B cell (primary cell): ENCODE measurements around the gene MFRP. TPM values are rescaled to one million over a fixed set of nuclear protein-coding genes. Genes with fewer than 3 reads are reported as not detected.

ENCODE experiments used
- ATAC-seq: fragments of 200-7000 bp; cut with Tn5 transposase; one replicate; pipeline ENCODE4 v1.10.0; 2021; ENCODE audit warnings: low read depth, mild to moderate bottlenecking, moderate number of reproducible peaks, moderate library complexity
- CTCF ChIA-PET: fragments of 350-600 bp; sonication (Branson Sonifier 250); formaldehyde crosslinking; loops from one replicate; lab custom pipeline; 2021; ENCODE audit warnings: antibody characterized with exemption, inconsistent platforms; lab: Charles Lee
- POLR2A ChIA-PET: fragments of 350-600 bp; sonication (Branson Sonifier 250); formaldehyde crosslinking; loops from one replicate; lab custom pipeline; 2021; ENCODE audit warnings: antibody characterized with exemption; lab: Charles Lee
- DNase-seq: peaks from one replicate; pipeline ENCODE4 v3.0.0; 2013
- H2AFZ ChIP-seq: 2 replicates; pipeline ENCODE4 v1.6.1; 2012; ENCODE audit warnings: mild to moderate bottlenecking, low read depth, low read length; ENCODE audit not compliant: insufficient read depth, poor library complexity, severe bottlenecking
- H3K27ac ChIP-seq, 2 donors: 1 replicate in 1 of 2; 2 replicates in 1 of 2; pipeline ENCODE4 v1.5.1; 2012 to 2013; ENCODE audit warnings: low read length in 2 of 2, mild to moderate bottlenecking in 2 of 2, moderate library complexity in 1 of 2
- H3K27me3 ChIP-seq, 4 experiments: fragments of 200-600 bp in 1 of 4; sonication (generic) in 1 of 4; replicated peaks in 1 of 4; 1 replicate in 2 of 4; 2 replicates in 2 of 4; pipeline versions ENCODE4 v1.6.1 to v1.7.0; 2013 to 2016; ENCODE audit warnings: low read length in 3 of 4, mild to moderate bottlenecking in 2 of 4, mixed read lengths in 1 of 4, moderate library complexity in 1 of 4; ENCODE audit not compliant: insufficient read depth in 4 of 4, control insufficient read depth in 3 of 4; ENCODE audit errors: control extremely low read depth in 1 of 4
- H3K36me3 ChIP-seq, 2 experiments: replicated peaks in 1 of 2; 1 replicate in 1 of 2; 2 replicates in 1 of 2; pipeline versions ENCODE4 v1.6.1 to v1.7.1; 2013; ENCODE audit warnings: low read length in 1 of 2; ENCODE audit not compliant: insufficient read depth in 2 of 2, control insufficient read depth in 1 of 2; ENCODE audit errors: control extremely low read depth in 1 of 2, extremely low read depth in 1 of 2
- H3K4me1 ChIP-seq, 2 donors: fragments of 200-600 bp in 1 of 2; sonication (generic) in 1 of 2; 1 replicate in 1 of 2; 2 replicates in 1 of 2; pipeline versions ENCODE4 v1.5.1 to v1.6.1; 2013 to 2017; ENCODE audit warnings: low read length in 2 of 2; ENCODE audit not compliant: control insufficient read depth in 2 of 2, insufficient read depth in 2 of 2
- H3K4me2 ChIP-seq: replicated peaks from 2 replicates; pipeline ENCODE3; 2012; ENCODE audit warnings: mild to moderate bottlenecking, low read depth, low read length; ENCODE audit not compliant: poor library complexity, severe bottlenecking
- H3K4me3 ChIP-seq, 5 experiments: fragments of 200-600 bp in 1 of 5; sonication (generic) in 1 of 5; 1 replicate in 3 of 5; 2 replicates in 2 of 5; pipeline versions ENCODE4 v1.5.1 to v1.7.0; 2011 to 2016; ENCODE audit warnings: low read length in 4 of 5, mild to moderate bottlenecking in 4 of 5, low read depth in 2 of 5, control low read depth in 1 of 5, moderate library complexity in 1 of 5; ENCODE audit not compliant: insufficient read depth in 1 of 5; ENCODE audit errors: control extremely low read depth in 1 of 5, extremely low read depth in 1 of 5
- H3K79me2 ChIP-seq: fragments of 200-600 bp; sonication (generic); one replicate; pipeline ENCODE4 v1.6.0; 2016; ENCODE audit warnings: low read length; ENCODE audit not compliant: control insufficient read depth, insufficient read depth
- H3K9ac ChIP-seq: fragments of 200-600 bp; sonication (generic); 2 replicates; pipeline ENCODE4 v1.6.1; 2017; ENCODE audit warnings: mild to moderate bottlenecking, low read length, moderate library complexity
- H3K9me3 ChIP-seq, 3 donors: one replicate each; pipeline versions ENCODE4 v1.6.1 to v1.7.1; 2013; ENCODE audit warnings: low read length in 2 of 3; ENCODE audit not compliant: control insufficient read depth in 2 of 3, insufficient read depth in 1 of 3; ENCODE audit errors: control extremely low read depth in 1 of 3
- H4K20me1 ChIP-seq: 2 replicates; pipeline ENCODE4 v1.6.0; 2012; ENCODE audit warnings: mild to moderate bottlenecking, low read length; ENCODE audit not compliant: insufficient read depth, control insufficient read depth, poor library complexity, severe bottlenecking
- H3K27ac Mint-ChIP-seq: one replicate; pipeline ENCODE4 v1.8.0; 2021; ENCODE audit warnings: mixed read lengths
- H3K27me3 Mint-ChIP-seq: one replicate; pipeline ENCODE4 v1.8.0; 2021; ENCODE audit warnings: mixed read lengths
- H3K4me1 Mint-ChIP-seq: one replicate; pipeline ENCODE4 v1.8.0; 2021; ENCODE audit warnings: mixed read lengths
- H3K4me3 Mint-ChIP-seq: one replicate; pipeline ENCODE4 v1.8.0; 2021; ENCODE audit warnings: mixed read lengths
- H3K9me3 Mint-ChIP-seq: one replicate; pipeline ENCODE4 v1.8.0; 2022; ENCODE audit warnings: mixed read lengths; ENCODE audit not compliant: insufficient read depth
- EZH2 ChIP-seq: IDR thresholded peaks from 2 replicates; pipeline ENCODE4 v1.6.1; 2012; ENCODE audit warnings: borderline replicate concordance, low read depth, mild to moderate bottlenecking, moderate library complexity, low read length; ENCODE audit not compliant: insufficient read depth, poor library complexity, severe bottlenecking
- WGBS: methylation state at CpG from one replicate; pipeline ENCODE4 v1.1.5; 2013; ENCODE audit warnings: missing lambda C conversion rate; ENCODE audit not compliant: insufficient coverage; 5-methylcytosine and 5-hydroxymethylcytosine counted together
- intact Hi-C: fragments of 100-400 bp; cut with micrococcal nuclease; formaldehyde crosslinking; loops from one replicate; pipeline ENCODE4 v1.10.0; 2022
- polyA plus RNA-seq: library from polyadenylated mRNA; depleted of rRNA; stranded (reverse); fragments of >200 nt; gene quantifications from 2 replicates; pipeline ENCODE4 v1.2.3, GENCODE V29; 2012
- total RNA-seq, 2 donors: library from RNA; stranded (reverse); fragments of 120-200 nt in 1 of 2; gene quantifications; 1 replicate in 1 of 2; 2 replicates in 1 of 2; pipeline versions ENCODE4 v1.2.3 to v1.2.4, GENCODE V29; 2013 to 2022
- TF ChIP-seq, protein P1 (sequence below): fragments of 200-600 bp; IDR thresholded peaks from one replicate; pipeline ENCODE4 v1.8.0; 2022; ENCODE audit warnings: antibody characterized with exemption, mild to moderate bottlenecking

Gene MFRP
- total and polyA plus RNA-seq, 2 donors (not counting 1 experiment from before 2014, with no cell fraction given), result not detected

DNA sequence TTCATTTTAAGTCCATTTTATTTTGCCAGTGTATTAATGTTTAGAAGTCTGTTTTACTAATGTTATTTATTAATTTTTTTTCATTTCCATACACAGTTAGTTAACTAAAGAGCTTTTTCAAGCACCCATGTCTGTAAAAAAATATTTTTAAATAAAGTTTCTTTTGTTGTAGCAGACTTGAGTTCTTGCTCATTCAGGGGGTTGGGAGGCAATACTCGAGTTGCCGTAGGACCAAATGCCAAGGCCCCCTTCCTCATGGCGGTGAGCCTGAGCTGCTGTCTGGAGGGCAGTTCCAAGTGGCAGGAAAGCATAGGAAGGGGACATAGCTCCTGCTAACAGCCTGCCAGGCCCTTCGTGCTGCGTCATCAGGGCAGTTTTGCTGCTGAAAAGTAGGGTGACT lies 38.5 kb downstream of the MFRP start:
- peaks cover 14 to 26% of the 10 kb centered on the region in 2 experiments for H3K36me3 ChIP-seq
- Mint-ChIP-seq H3K27ac (no peak overlapping the region), H3K27me3 (no peaks in the 10 kb centered on the region), H3K4me3 (no peak overlapping the region), H3K4me1 (no peaks in the 10 kb centered on the region), H3K9me3 (no peaks in the 10 kb centered on the region)
- no peak overlapping the region for H3K4me2 ChIP-seq
- H4K20me1 ChIP-seq, result no peaks in the 10 kb centered on the region
- H3K4me1 ChIP-seq, result no peaks in the 10 kb centered on the region
- no peaks in the 10 kb centered on the region for H3K79me2 ChIP-seq
- H2AFZ ChIP-seq, result no peak overlapping the region
- WGBS, result 98% methylated on average over 4 of the region's 5 CpGs
- DNase-seq (no peak), ATAC-seq (no peak)
- H3K27ac ChIP-seq, result no peak overlapping the region
- no peak overlapping the region for H3K4me3 ChIP-seq
- no peak for TF ChIP-seq EZH2
- TF ChIP-seq, protein P1, sequence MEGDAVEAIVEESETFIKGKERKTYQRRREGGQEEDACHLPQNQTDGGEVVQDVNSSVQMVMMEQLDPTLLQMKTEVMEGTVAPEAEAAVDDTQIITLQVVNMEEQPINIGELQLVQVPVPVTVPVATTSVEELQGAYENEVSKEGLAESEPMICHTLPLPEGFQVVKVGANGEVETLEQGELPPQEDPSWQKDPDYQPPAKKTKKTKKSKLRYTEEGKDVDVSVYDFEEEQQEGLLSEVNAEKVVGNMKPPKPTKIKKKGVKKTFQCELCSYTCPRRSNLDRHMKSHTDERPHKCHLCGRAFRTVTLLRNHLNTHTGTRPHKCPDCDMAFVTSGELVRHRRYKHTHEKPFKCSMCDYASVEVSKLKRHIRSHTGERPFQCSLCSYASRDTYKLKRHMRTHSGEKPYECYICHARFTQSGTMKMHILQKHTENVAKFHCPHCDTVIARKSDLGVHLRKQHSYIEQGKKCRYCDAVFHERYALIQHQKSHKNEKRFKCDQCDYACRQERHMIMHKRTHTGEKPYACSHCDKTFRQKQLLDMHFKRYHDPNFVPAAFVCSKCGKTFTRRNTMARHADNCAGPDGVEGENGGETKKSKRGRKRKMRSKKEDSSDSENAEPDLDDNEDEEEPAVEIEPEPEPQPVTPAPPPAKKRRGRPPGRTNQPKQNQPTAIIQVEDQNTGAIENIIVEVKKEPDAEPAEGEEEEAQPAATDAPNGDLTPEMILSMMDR, result no peak
- peaks cover 0 to 1% (median 0%) of the 10 kb centered on the region in 4 experiments for H3K27me3 ChIP-seq
- no peaks in the 10 kb centered on the region for H3K9me3 ChIP-seq
- intact Hi-C loops, result no loop called here
- ChIA-PET CTCF (interaction anchor here (0.7 to 2.6 kb wide), 5 partner anchors 13 to 143 kb away, joined by 3 to 15 read pairs (median 4); partner anchors contain the start of gene CBL), POLR2A (interaction anchor here (0.6 kb wide), 1 partner anchor 141 kb away, joined by 4 read pairs; no protein-coding TSS in a partner anchor)
- H3K9ac ChIP-seq, result no peak overlapping the region

DNA sequence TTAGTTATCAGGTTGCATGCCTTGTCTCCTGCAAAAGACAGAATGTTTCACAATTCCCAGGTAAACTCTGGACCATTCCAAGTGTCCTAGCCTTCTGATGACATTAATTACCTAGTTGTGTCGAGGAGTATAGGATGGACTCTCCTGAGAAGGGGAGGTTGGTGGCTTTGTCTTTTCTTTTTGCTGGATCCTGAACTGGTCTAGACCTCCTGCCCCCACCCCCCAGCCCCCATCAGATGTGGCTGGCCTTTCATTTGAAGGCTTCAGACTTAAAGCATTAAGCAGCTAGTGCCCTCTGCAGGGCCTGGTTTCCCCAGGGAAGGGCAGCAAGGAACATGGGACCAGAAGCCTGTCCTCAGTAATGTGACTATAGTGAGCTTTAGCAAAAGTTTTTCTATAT lies 39.3 kb downstream of the MFRP start:
- H3K4me3 ChIP-seq, result no peak overlapping the region
- no peaks in the 10 kb centered on the region for H3K79me2 ChIP-seq
- intact Hi-C loops, result no loop called here
- DNase-seq (no peak), ATAC-seq (no peak)
- H3K4me3 Mint-ChIP-seq, result no peak overlapping the region
- H3K27ac Mint-ChIP-seq, result no peak overlapping the region
- WGBS, result no CpG with 5 or more reads among the region's 1 CpG
- TF ChIP-seq, protein P1, result no peak
- TF ChIP-seq EZH2, result no peak
- H3K9me3 Mint-ChIP-seq, result no peaks in the 10 kb centered on the region
- ChIA-PET POLR2A (interaction anchor here (0.6 kb wide), 1 partner anchor 141 kb away, joined by 4 read pairs; no protein-coding TSS in a partner anchor), CTCF (interaction anchor here (0.8 to 2.6 kb wide), 2 partner anchors 16 to 138 kb away, joined by 3 to 15 read pairs; no protein-coding TSS in a partner anchor)
- no peak overlapping the region for H3K9ac ChIP-seq
- H3K27me3 Mint-ChIP-seq, result no peaks in the 10 kb centered on the region
- H3K36me3 ChIP-seq, result peaks cover 17 to 33% of the 10 kb centered on the region in 2 experiments
- no peaks in the 10 kb centered on the region for H3K9me3 ChIP-seq
- no peak overlapping the region for H2AFZ ChIP-seq
- no peaks in the 10 kb centered on the region for H3K4me1 Mint-ChIP-seq
- H3K4me1 ChIP-seq, result no peaks in the 10 kb centered on the region
- H3K27ac ChIP-seq, result no peak overlapping the region
- no peak overlapping the region for H3K4me2 ChIP-seq
- no peaks in the 10 kb centered on the region for H4K20me1 ChIP-seq
- no peaks in the 10 kb centered on the region for H3K27me3 ChIP-seq
